Superior temporal gyrus (tissue), 1 donor: ENCODE results near the gene NGEF.

ENCODE experiments used
- DNase-seq: peaks from one replicate; pipeline ENCODE4 v3.0.0-alpha.2; 2016; ENCODE audit errors: extremely low spot score

The NGEF gene

GRCh38 chr2:232998666-232998985 is 14.4 kb downstream of the NGEF start:
- DNase-seq: no peak

- DNase-seq: no peak
Measured at GRCh38 chr2:232997749-232998665, 15.0 kb downstream of the NGEF start.

- no peak for DNase-seq
Measured at GRCh38 chr2:232994446-232994845, 18.6 kb downstream of the NGEF start.

GRCh38 chr2:232993231-232993821 is 19.7 kb downstream of the NGEF start:
- DNase-seq: no peak

GRCh38 chr2:232986155-232986554 is 26.9 kb downstream of the NGEF start:
- DNase-seq: no peak

- DNase-seq: no peak
Measured at GRCh38 chr2:232984451-232985207, 28.4 kb downstream of the NGEF start.

GRCh38 chr2:232983669-232984140 is 29.4 kb downstream of the NGEF start:
- DNase-seq: no peak

GRCh38 chr2:232982926-232983668 is 30.0 kb downstream of the NGEF start:
- no peak for DNase-seq

GRCh38 chr2:232981767-232982360 is 31.2 kb downstream of the NGEF start:
- DNase-seq: no peak

- DNase-seq: no peak
Measured at GRCh38 chr2:232981356-232981755, 31.7 kb downstream of the NGEF start.

- DNase-seq: no peak
Measured at GRCh38 chr2:232980683-232981082, 32.4 kb downstream of the NGEF start.

- no peak for DNase-seq
Measured at GRCh38 chr2:232979871-232980461, 33.1 kb downstream of the NGEF start.

- no peak for DNase-seq
Measured at GRCh38 chr2:232977438-232977971, 35.6 kb downstream of the NGEF start.

GRCh38 chr2:232976666-232977437 is 36.2 kb downstream of the NGEF start:
- no peak for DNase-seq

- DNase-seq: no peak
Measured at GRCh38 chr2:232976176-232976575, 36.9 kb downstream of the NGEF start.

GRCh38 chr2:232974396-232974795 is 38.7 kb downstream of the NGEF start:
- no peak for DNase-seq

GRCh38 chr2:232973796-232974195 is 39.3 kb downstream of the NGEF start:
- DNase-seq: no peak

- DNase-seq: no peak
Measured at GRCh38 chr2:232973011-232973735, 39.9 kb downstream of the NGEF start.

GRCh38 chr2:232971744-232972143 is 41.3 kb downstream of the NGEF start:
- DNase-seq: no peak
